ENCODE measurements around the gene ZNF253.
"Not testable (repeated sequence)": the region's sequence is repeated elsewhere in the genome, so short reads cannot be mapped to it uniquely, and the experiment has no call there.

ZNF253 gene

DNA sequence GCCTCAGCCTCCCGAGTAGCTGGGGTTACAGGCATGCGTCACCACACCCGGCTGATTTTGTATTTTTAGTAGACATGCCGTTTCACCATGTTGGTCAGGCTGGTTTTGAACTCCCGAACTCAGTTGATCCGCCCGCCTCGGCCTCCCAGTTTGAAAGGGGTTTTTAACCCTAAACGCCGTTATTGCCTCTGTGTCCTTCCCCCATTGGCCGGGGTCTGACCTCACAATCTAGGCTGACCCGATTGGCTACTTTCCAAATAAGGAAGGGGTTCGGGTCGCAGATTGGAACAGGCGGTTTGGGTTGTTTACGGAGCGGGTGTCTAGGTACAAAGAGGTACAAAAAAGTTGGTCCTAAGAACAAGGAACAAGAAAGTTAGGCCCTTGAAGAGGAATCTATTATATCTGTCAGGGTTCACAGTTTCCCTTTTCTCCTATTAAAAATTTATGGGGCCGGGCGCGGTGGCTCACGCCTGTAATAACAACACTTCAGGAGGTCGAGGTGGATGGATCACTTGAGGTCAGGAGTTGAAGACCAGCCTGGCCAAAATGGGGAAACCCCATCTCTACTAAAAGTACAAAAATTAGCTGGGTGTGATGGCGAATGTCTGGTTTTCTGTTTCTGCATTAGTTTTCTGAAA, 1.0 kb downstream of the ZNF253 start:
- DNase-seq (ENCODE audit: low read depth): peak; percentile 36
- TF ChIP-seq, protein P1, sequence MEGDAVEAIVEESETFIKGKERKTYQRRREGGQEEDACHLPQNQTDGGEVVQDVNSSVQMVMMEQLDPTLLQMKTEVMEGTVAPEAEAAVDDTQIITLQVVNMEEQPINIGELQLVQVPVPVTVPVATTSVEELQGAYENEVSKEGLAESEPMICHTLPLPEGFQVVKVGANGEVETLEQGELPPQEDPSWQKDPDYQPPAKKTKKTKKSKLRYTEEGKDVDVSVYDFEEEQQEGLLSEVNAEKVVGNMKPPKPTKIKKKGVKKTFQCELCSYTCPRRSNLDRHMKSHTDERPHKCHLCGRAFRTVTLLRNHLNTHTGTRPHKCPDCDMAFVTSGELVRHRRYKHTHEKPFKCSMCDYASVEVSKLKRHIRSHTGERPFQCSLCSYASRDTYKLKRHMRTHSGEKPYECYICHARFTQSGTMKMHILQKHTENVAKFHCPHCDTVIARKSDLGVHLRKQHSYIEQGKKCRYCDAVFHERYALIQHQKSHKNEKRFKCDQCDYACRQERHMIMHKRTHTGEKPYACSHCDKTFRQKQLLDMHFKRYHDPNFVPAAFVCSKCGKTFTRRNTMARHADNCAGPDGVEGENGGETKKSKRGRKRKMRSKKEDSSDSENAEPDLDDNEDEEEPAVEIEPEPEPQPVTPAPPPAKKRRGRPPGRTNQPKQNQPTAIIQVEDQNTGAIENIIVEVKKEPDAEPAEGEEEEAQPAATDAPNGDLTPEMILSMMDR (IDR thresholded peaks at IDR 0.05; ENCODE audit: low read depth, low read length, missing control alignments): no peak
- peak overlapping the region; percentile 98 for H3K4me3 ChIP-seq (ENCODE audit: low read depth, low read length)

DNA sequence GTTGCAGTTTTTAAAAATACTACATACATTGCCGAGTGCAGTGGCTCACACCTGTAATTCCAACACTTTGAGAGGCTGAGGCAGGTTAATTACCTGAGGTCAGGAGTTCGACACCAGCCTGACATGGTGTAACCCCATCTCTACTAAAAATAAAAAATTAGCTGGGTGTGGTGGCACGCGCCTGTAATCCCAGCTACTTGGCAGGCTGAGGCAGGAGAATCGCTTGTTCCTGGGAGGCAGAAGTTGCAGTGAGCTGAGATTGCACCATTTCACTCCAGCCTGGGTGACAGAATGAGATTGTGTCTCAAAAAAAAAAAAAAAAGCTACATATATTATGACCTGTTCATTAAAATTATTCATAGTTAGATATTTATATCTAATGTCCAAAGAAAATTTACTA, 4.4 kb downstream of the ZNF253 start:
- DNase-seq (ENCODE audit: low read depth); H3K4me3 ChIP-seq (ENCODE audit: low read depth, low read length): not testable (repeated sequence)

DNA sequence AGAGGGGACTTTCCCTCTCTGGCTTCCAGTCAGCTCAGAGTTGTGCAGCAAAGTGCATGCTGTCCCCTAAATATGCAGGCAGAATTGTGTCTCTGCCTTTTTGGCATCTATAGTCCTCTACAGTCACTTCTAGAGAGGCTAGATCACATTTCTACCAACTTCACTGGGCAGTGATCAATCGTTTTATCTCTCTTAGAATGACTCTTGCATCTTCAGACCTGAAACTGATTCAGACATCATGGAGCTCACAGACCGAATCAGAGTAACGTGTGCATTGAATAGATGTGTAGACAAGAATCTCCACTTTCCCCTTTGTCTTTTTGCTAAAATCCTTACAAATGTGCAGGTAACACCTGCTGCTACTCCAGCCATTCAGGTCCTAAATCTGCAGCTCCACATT, 6.2 kb downstream of the ZNF253 start:
- DNase-seq (ENCODE audit: low read depth): no peak
- TF ChIP-seq, protein P1 (IDR thresholded peaks at IDR 0.05; ENCODE audit: low read depth, low read length, missing control alignments): no peak
- no peak overlapping the region for H3K4me3 ChIP-seq (ENCODE audit: low read depth, low read length)

DNA sequence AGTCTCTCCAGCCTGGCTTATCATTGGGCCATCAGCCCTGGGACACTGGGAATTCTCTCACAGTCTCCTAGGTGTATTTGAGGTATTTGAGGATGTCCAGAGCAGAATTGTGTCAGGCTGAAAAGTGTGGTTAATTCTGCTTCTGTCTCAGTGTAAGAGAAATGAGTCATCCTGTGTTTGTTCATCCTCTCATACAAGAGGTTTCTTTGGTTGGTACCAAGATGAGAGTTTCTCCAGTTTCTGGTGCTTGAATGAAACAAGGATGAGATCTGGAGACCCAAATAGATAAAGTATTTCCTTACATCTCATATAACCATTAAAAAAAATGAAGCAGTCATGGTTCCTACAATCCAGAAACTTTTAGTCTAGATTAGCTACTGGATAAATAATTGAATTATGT, 7.7 kb downstream of the ZNF253 start:
- no peak overlapping the region for H3K4me3 ChIP-seq (ENCODE audit: low read depth, low read length)
- TF ChIP-seq, protein P1 (IDR thresholded peaks at IDR 0.05; ENCODE audit: low read depth, low read length, missing control alignments): no peak
- DNase-seq (ENCODE audit: low read depth): no peak

DNA sequence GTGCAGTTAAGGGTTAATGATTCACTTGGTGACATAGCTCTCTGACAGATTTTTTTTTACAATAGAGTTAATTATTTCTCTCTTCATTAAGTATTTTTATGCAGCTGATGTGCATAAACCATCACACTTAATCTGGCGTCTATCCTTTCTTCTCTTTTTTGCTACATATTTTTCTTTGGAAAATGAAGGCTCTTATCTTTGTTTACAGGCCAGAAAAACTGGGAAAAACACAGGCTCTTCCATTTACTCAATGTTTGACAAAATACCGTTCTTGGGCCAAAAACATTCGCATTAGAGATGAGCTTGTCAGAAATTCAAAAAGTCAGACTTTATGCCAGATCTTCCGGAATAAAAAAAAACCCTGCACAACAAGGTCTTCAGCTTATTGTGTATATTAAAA, 12.0 kb downstream of the ZNF253 start:
- no peak for DNase-seq (ENCODE audit: low read depth)
- H3K4me3 ChIP-seq (ENCODE audit: low read depth, low read length): no peak overlapping the region
- TF ChIP-seq, protein P1 (IDR thresholded peaks at IDR 0.05; ENCODE audit: low read depth, low read length, missing control alignments): no peak

DNA sequence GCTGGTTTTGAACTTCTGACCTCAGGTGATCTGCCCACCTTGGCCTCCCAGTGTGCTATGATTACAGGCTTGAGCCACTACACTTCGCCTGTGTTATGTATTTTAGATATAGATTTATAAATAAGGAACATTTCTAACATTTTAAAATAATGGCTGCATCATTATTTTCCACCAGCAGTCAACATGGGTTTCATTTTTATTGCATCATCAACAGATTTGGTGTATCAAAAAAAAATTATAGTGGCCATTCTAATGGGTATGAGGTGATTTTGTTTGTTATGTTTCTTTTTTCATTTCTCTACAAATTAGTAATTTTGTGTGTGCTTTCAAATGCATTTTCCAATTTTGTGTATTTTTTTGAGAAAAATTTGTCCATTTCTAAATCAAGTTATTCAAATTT, 18.9 kb downstream of the ZNF253 start:
- DNase-seq (ENCODE audit: low read depth): no peak
- H3K4me3 ChIP-seq (ENCODE audit: low read depth, low read length): no peak overlapping the region
- TF ChIP-seq, protein P1 (IDR thresholded peaks at IDR 0.05; ENCODE audit: low read depth, low read length, missing control alignments): no peak

DNA sequence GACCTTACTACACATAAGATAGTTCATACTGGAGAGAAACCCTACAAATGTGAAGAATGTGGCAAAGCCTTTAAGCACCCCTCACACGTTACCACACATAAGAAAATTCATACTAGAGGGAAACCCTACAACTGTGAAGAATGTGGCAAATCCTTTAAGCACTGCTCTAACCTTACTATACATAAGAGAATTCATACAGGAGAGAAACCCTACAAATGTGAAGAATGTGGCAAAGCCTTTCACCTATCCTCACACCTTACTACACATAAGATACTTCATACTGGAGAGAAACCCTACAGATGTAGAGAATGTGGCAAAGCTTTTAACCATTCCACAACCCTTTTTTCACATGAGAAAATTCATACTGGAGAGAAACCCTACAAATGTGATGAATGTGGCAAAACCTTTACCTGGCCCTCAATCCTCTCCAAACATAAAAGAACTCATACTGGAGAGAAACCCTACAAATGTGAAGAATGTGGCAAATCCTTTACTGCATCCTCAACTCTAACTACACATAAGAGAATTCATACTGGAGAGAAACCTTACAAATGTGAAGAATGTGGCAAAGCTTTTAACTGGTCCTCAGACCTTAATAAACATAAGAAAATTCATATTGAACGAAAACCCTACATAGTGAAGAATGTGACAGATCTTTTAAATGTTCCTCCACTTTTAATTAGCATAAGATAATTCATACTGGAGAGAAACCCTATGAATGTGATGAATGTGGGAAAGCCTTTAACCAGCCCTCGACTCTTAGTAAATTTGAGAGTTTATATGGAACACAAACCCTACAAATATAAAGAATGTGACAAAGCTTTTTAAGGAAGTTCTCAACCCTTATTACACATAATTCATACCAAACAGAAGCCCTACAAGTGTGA, 26.6 kb downstream of the ZNF253 start:
- H3K4me3 ChIP-seq (ENCODE audit: low read depth, low read length): not testable (repeated sequence)

More for the DNA sequence above, 26.6 kb downstream of the ZNF253 start:
- DNase-seq (ENCODE audit: low read depth): not testable (repeated sequence)

All from GM12864 (cell line).